Osteoblast (primary cell): Measurements from ENCODE around the gene STK32C. TPM values are rescaled to one million over a fixed set of nuclear protein-coding genes. Genes with fewer than 3 reads are reported as not detected.

Experiments used
- DNase-seq: peaks from one replicate; pipeline ENCODE4 v3.0.0; 2011; ENCODE audit warnings: low spot score, mixed read lengths; ENCODE audit not compliant: insufficient read length; ENCODE audit errors: missing footprints
- H2AFZ ChIP-seq: 2 replicates; pipeline ENCODE4 v1.6.0; 2011; ENCODE audit warnings: mild to moderate bottlenecking, low read length
- H3K27ac ChIP-seq: 2 replicates; pipeline ENCODE4 v1.5.1; 2011; ENCODE audit warnings: mild to moderate bottlenecking, low read depth, low read length, moderate library complexity
- H3K27me3 ChIP-seq: 2 replicates; pipeline ENCODE4 v1.6.0; 2012; ENCODE audit warnings: mild to moderate bottlenecking, control low read depth, inconsistent platforms, low read length, moderate library complexity; ENCODE audit not compliant: insufficient read depth
- H3K36me3 ChIP-seq: 2 replicates; pipeline ENCODE4 v1.5.1; 2011; ENCODE audit warnings: mild to moderate bottlenecking, low read length, control low read depth, moderate library complexity; ENCODE audit not compliant: insufficient read depth
- H3K4me1 ChIP-seq: 2 replicates; pipeline ENCODE4 v1.5.1; 2011; ENCODE audit warnings: mild to moderate bottlenecking, low read length, control low read depth, moderate library complexity; ENCODE audit not compliant: insufficient read depth
- H3K4me2 ChIP-seq: 2 replicates; pipeline ENCODE4 v1.6.0; 2011; ENCODE audit warnings: mild to moderate bottlenecking, low read length; ENCODE audit not compliant: insufficient read depth
- H3K4me3 ChIP-seq: fragments of 200-600 bp; sonication (generic); 3 replicates; pipeline ENCODE4 v1.5.1; 2012; ENCODE audit warnings: mild to moderate bottlenecking, low read length, inconsistent platforms; ENCODE audit not compliant: insufficient read depth
- H3K79me2 ChIP-seq: 2 replicates; pipeline ENCODE4 v1.6.0; 2012; ENCODE audit warnings: mild to moderate bottlenecking, low read length, control low read depth, inconsistent platforms; ENCODE audit not compliant: insufficient read depth
- H3K9me3 ChIP-seq: 2 replicates; pipeline ENCODE4 v1.5.1; 2011; ENCODE audit warnings: low read depth, low read length, control low read depth
- H4K20me1 ChIP-seq: 2 replicates; pipeline ENCODE4 v1.6.0; 2012; ENCODE audit warnings: mild to moderate bottlenecking, low read length, control low read depth; ENCODE audit not compliant: insufficient read depth
- total RNA-seq: library from RNA; depleted of rRNA; stranded (reverse); fragments of >200 nt; gene quantifications from 2 replicates; pipeline ENCODE4 v1.2.3, GENCODE V29; 2012
- TF ChIP-seq, protein P1 (sequence below): IDR thresholded peaks from 2 replicates; pipeline ENCODE4 v1.5.1; 2011; ENCODE audit warnings: mild to moderate bottlenecking, low read depth, low read length, moderate library complexity; ENCODE audit errors: extremely low read depth

Gene STK32C
- total RNA-seq, 1 donor: 14.5 TPM

GRCh38 chr10:132281915-132282666 is 25.7 kb downstream of the STK32C start:
- TF ChIP-seq, protein P1, sequence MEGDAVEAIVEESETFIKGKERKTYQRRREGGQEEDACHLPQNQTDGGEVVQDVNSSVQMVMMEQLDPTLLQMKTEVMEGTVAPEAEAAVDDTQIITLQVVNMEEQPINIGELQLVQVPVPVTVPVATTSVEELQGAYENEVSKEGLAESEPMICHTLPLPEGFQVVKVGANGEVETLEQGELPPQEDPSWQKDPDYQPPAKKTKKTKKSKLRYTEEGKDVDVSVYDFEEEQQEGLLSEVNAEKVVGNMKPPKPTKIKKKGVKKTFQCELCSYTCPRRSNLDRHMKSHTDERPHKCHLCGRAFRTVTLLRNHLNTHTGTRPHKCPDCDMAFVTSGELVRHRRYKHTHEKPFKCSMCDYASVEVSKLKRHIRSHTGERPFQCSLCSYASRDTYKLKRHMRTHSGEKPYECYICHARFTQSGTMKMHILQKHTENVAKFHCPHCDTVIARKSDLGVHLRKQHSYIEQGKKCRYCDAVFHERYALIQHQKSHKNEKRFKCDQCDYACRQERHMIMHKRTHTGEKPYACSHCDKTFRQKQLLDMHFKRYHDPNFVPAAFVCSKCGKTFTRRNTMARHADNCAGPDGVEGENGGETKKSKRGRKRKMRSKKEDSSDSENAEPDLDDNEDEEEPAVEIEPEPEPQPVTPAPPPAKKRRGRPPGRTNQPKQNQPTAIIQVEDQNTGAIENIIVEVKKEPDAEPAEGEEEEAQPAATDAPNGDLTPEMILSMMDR: no peak
- H3K4me1 ChIP-seq: no peaks in the 10 kb centered on the region
- no peak overlapping the region for H3K27ac ChIP-seq
- no peak overlapping the region for H3K4me2 ChIP-seq
- H3K4me3 ChIP-seq: no peak overlapping the region
- no peaks in the 10 kb centered on the region for H3K27me3 ChIP-seq
- H3K36me3 ChIP-seq: no peaks in the 10 kb centered on the region
- no peaks in the 10 kb centered on the region for H3K79me2 ChIP-seq
- H2AFZ ChIP-seq: no peak overlapping the region
- no peaks in the 10 kb centered on the region for H3K9me3 ChIP-seq
- peak; percentile 48 for DNase-seq
- peaks cover 12% of the 10 kb centered on the region for H4K20me1 ChIP-seq

GRCh38 chr10:132280646-132281074 is 27.1 kb downstream of the STK32C start:
- Histone ChIP-seq H3K4me3 (no peak overlapping the region), H4K20me1 (peaks cover 12% of the 10 kb centered on the region), H3K27ac (no peak overlapping the region), H2AFZ (no peak overlapping the region), H3K79me2 (no peaks in the 10 kb centered on the region), H3K4me1 (no peaks in the 10 kb centered on the region), H3K4me2 (no peak overlapping the region), H3K27me3 (no peaks in the 10 kb centered on the region), H3K9me3 (no peaks in the 10 kb centered on the region), H3K36me3 (no peaks in the 10 kb centered on the region)
- no peak for DNase-seq
- TF ChIP-seq, protein P1: no peak

- DNase-seq: peak; percentile 37
- Histone ChIP-seq H3K4me2 (no peak overlapping the region), H3K4me1 (no peaks in the 10 kb centered on the region), H3K79me2 (no peaks in the 10 kb centered on the region), H3K27me3 (no peaks in the 10 kb centered on the region), H3K27ac (no peak overlapping the region), H4K20me1 (peaks cover 12% of the 10 kb centered on the region), H3K36me3 (no peaks in the 10 kb centered on the region), H3K9me3 (no peaks in the 10 kb centered on the region), H3K4me3 (no peak overlapping the region), H2AFZ (no peak overlapping the region)
- TF ChIP-seq, protein P1: no peak
Observed at GRCh38 chr10:132279873-132280645, 27.7 kb downstream of the STK32C start.

DNA sequence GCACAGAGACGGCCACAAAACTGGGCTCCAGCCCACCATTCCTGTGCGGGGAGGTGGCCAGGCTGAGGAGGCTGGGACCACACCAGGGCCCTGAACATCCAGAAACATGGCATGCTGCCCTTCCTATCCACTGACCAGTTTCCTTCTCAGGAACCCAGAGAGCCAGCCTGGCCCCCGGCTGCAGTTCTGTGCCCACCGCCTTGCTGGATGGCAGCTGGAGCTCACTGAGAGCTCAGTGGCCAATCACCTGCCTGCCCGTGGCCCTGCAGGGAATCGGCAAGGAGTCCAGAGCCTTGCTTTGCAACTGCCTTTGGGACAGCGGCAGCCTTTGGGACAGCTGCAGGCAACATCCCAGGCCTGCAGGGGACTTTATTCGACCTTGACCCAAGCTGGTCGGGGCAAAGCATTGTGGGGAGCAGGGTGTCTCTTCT is 30.4 kb downstream of the STK32C start:
- DNase-seq: peak; percentile 69
- TF ChIP-seq, protein P1: no peak
- H3K27me3 ChIP-seq: no peaks in the 10 kb centered on the region
- no peaks in the 10 kb centered on the region for H3K9me3 ChIP-seq
- no peaks in the 10 kb centered on the region for H3K79me2 ChIP-seq
- H2AFZ ChIP-seq: no peak overlapping the region
- H3K27ac ChIP-seq: no peak overlapping the region
- no peak overlapping the region for H3K4me2 ChIP-seq
- no peaks in the 10 kb centered on the region for H3K4me1 ChIP-seq
- no peak overlapping the region for H3K4me3 ChIP-seq
- H4K20me1 ChIP-seq: peaks cover 12% of the 10 kb centered on the region
- no peaks in the 10 kb centered on the region for H3K36me3 ChIP-seq
